ENCODE measurements around the gene SUGP1.

The SUGP1 gene

GRCh38 chr19:19347401-19348110 lies 27.2 kb upstream of the SUGP1 start:
- TF ChIP-seq GATA3 (IDR thresholded peaks at IDR 0.05; ENCODE audit: low read depth, low read length), result no peak
- no peak for TF ChIP-seq GATA2 (IDR thresholded peaks at IDR 0.05; ENCODE audit: low read depth, low read length)

GRCh38 chr19:19345970-19346369 lies 25.7 kb upstream of the SUGP1 start:
- TF ChIP-seq GATA3 (IDR thresholded peaks at IDR 0.05; ENCODE audit: low read depth, low read length) (no peak), GATA2 (IDR thresholded peaks at IDR 0.05; ENCODE audit: low read depth, low read length) (no peak)

GRCh38 chr19:19345232-19345631 lies 24.9 kb upstream of the SUGP1 start:
- TF ChIP-seq GATA2 (IDR thresholded peaks at IDR 0.05; ENCODE audit: low read depth, low read length), result no peak
- TF ChIP-seq GATA3 (IDR thresholded peaks at IDR 0.05; ENCODE audit: low read depth, low read length), result no peak

GRCh38 chr19:19343762-19344161 lies 23.5 kb upstream of the SUGP1 start:
- no peak for TF ChIP-seq GATA2 (IDR thresholded peaks at IDR 0.05; ENCODE audit: low read depth, low read length)
- no peak for TF ChIP-seq GATA3 (IDR thresholded peaks at IDR 0.05; ENCODE audit: low read depth, low read length)

- TF ChIP-seq GATA2 (IDR thresholded peaks at IDR 0.05; ENCODE audit: low read depth, low read length) (no peak), GATA3 (IDR thresholded peaks at IDR 0.05; ENCODE audit: low read depth, low read length) (no peak)
These were observed 22.7 kb upstream of the SUGP1 start for GRCh38 chr19:19343016-19343362.

- TF ChIP-seq GATA3 (IDR thresholded peaks at IDR 0.05; ENCODE audit: low read depth, low read length) (no peak), GATA2 (IDR thresholded peaks at IDR 0.05; ENCODE audit: low read depth, low read length) (no peak)
These were observed 22.0 kb upstream of the SUGP1 start for GRCh38 chr19:19342086-19343015.

- TF ChIP-seq GATA3 (IDR thresholded peaks at IDR 0.05; ENCODE audit: low read depth, low read length) (no peak), GATA2 (IDR thresholded peaks at IDR 0.05; ENCODE audit: low read depth, low read length) (no peak)
These were observed 20.7 kb upstream of the SUGP1 start for GRCh38 chr19:19341026-19341425.

- TF ChIP-seq GATA3 (IDR thresholded peaks at IDR 0.05; ENCODE audit: low read depth, low read length), result no peak
- TF ChIP-seq GATA2 (IDR thresholded peaks at IDR 0.05; ENCODE audit: low read depth, low read length), result no peak
These were observed 17.8 kb upstream of the SUGP1 start for GRCh38 chr19:19338082-19338481.

- TF ChIP-seq GATA2 (IDR thresholded peaks at IDR 0.05; ENCODE audit: low read depth, low read length) (no peak), GATA3 (IDR thresholded peaks at IDR 0.05; ENCODE audit: low read depth, low read length) (no peak)
These were observed 16.8 kb upstream of the SUGP1 start for GRCh38 chr19:19337120-19337519.

GRCh38 chr19:19336597-19336996 lies 16.3 kb upstream of the SUGP1 start:
- TF ChIP-seq GATA3 (IDR thresholded peaks at IDR 0.05; ENCODE audit: low read depth, low read length), result no peak

GRCh38 chr19:19335408-19336158 lies 15.3 kb upstream of the SUGP1 start:
- TF ChIP-seq GATA2 (IDR thresholded peaks at IDR 0.05; ENCODE audit: low read depth, low read length), result no peak

GRCh38 chr19:19334989-19335344 lies 14.7 kb upstream of the SUGP1 start:
- TF ChIP-seq GATA2 (IDR thresholded peaks at IDR 0.05; ENCODE audit: low read depth, low read length) (no peak), GATA3 (IDR thresholded peaks at IDR 0.05; ENCODE audit: low read depth, low read length) (no peak)

- TF ChIP-seq GATA2 (IDR thresholded peaks at IDR 0.05; ENCODE audit: low read depth, low read length) (no peak), GATA3 (IDR thresholded peaks at IDR 0.05; ENCODE audit: low read depth, low read length) (no peak)
These were observed 14.0 kb upstream of the SUGP1 start for GRCh38 chr19:19334063-19334988.
